Parathyroid adenoma (tissue), 2 donors: ENCODE data around the gene METTL8.

Experiments used
- H2AFZ ChIP-seq: fragments of 300-600 bp; sonication (generic); one replicate; pipeline ENCODE4 v1.7.0; 2017; ENCODE audit warnings: antibody characterized with exemption, mild to moderate bottlenecking
- H3K27ac ChIP-seq: fragments of 300-600 bp; sonication (generic); one replicate; pipeline ENCODE4 v1.7.0; 2017
- H3K27me3 ChIP-seq: fragments of 300-600 bp; sonication (generic); one replicate; pipeline ENCODE4 v1.7.0; 2017; ENCODE audit warnings: low read length; ENCODE audit not compliant: control insufficient read depth, insufficient read depth
- H3K36me3 ChIP-seq: fragments of 300-600 bp; sonication (generic); one replicate; pipeline ENCODE4 v1.7.0; 2017; ENCODE audit warnings: low read length; ENCODE audit not compliant: control insufficient read depth, insufficient read depth
- H3K4me1 ChIP-seq: fragments of 300-600 bp; sonication (generic); one replicate; pipeline ENCODE4 v1.7.0; 2017; ENCODE audit warnings: control low read depth
- H3K4me2 ChIP-seq: fragments of 300-600 bp; sonication (generic); one replicate; pipeline ENCODE4 v1.7.0; 2017; ENCODE audit warnings: low read length
- H3K4me3 ChIP-seq: fragments of 300-600 bp; sonication (generic); one replicate; pipeline ENCODE4 v1.7.0; 2017; ENCODE audit warnings: low read depth, low read length
- H3K79me2 ChIP-seq: fragments of 300-600 bp; sonication (generic); one replicate; pipeline ENCODE4 v1.7.0; 2017; ENCODE audit warnings: control low read depth
- H3K9ac ChIP-seq: fragments of 300-600 bp; sonication (generic); one replicate; pipeline ENCODE4 v1.7.0; 2017; ENCODE audit warnings: mild to moderate bottlenecking
- H3K9me3 ChIP-seq: fragments of 300-600 bp; sonication (generic); one replicate; pipeline ENCODE4 v1.7.0; 2017; ENCODE audit warnings: low read length; ENCODE audit not compliant: control insufficient read depth
- CTCF ChIP-seq: fragments of 300-600 bp; sonication (generic); IDR thresholded peaks from one replicate; pipeline ENCODE4 v1.7.0; 2017; ENCODE audit warnings: antibody characterized with exemption, mild to moderate bottlenecking
- donor health status: primary hyperparathyroidism.

Gene METTL8

GRCh38 chr2:171297956-171298355, 135.8 kb downstream of the METTL8 start:
- Histone ChIP-seq H3K36me3 (no peaks in the 10 kb centered on the region), H3K9me3 (no peaks in the 10 kb centered on the region), H3K27me3 (no peaks in the 10 kb centered on the region), H3K4me1 (no peaks in the 10 kb centered on the region), H3K9ac (no peak overlapping the region), H2AFZ (no peak overlapping the region), H3K27ac (no peak overlapping the region), H3K79me2 (no peaks in the 10 kb centered on the region), H3K4me2 (no peak overlapping the region), H3K4me3 (no peak overlapping the region)
- no peak for TF ChIP-seq CTCF

GRCh38 chr2:171294608-171295007, 139.2 kb downstream of the METTL8 start:
- Histone ChIP-seq H3K79me2 (no peaks in the 10 kb centered on the region), H3K27ac (no peak overlapping the region), H2AFZ (no peak overlapping the region), H3K4me2 (no peak overlapping the region), H3K36me3 (no peaks in the 10 kb centered on the region), H3K4me3 (no peak overlapping the region), H3K27me3 (no peaks in the 10 kb centered on the region), H3K4me1 (no peaks in the 10 kb centered on the region), H3K9ac (no peak overlapping the region), H3K9me3 (no peaks in the 10 kb centered on the region)
- TF ChIP-seq CTCF: no peak

- Histone ChIP-seq H3K36me3 (no peaks in the 10 kb centered on the region), H2AFZ (no peak overlapping the region), H3K4me1 (no peaks in the 10 kb centered on the region), H3K4me2 (no peak overlapping the region), H3K9ac (no peak overlapping the region), H3K27me3 (no peaks in the 10 kb centered on the region), H3K9me3 (no peaks in the 10 kb centered on the region), H3K4me3 (no peak overlapping the region), H3K27ac (no peak overlapping the region), H3K79me2 (no peaks in the 10 kb centered on the region)
- TF ChIP-seq CTCF: no peak
Measured at GRCh38 chr2:171293661-171294060, 140.1 kb downstream of the METTL8 start.

- Histone ChIP-seq H3K4me2 (no peak overlapping the region), H3K4me1 (no peaks in the 10 kb centered on the region), H3K9me3 (no peaks in the 10 kb centered on the region), H3K36me3 (no peaks in the 10 kb centered on the region), H3K9ac (no peak overlapping the region), H3K27ac (no peak overlapping the region), H3K79me2 (no peaks in the 10 kb centered on the region), H2AFZ (no peak overlapping the region), H3K4me3 (no peak overlapping the region), H3K27me3 (no peaks in the 10 kb centered on the region)
- no peak for TF ChIP-seq CTCF
Measured at GRCh38 chr2:171289991-171290390, 143.8 kb downstream of the METTL8 start.

GRCh38 chr2:171289316-171289715, 144.5 kb downstream of the METTL8 start:
- Histone ChIP-seq H3K9me3 (no peaks in the 10 kb centered on the region), H3K4me2 (no peak overlapping the region), H3K27me3 (no peaks in the 10 kb centered on the region), H2AFZ (no peak overlapping the region), H3K4me3 (no peak overlapping the region), H3K9ac (no peak overlapping the region), H3K27ac (no peak overlapping the region), H3K36me3 (no peaks in the 10 kb centered on the region), H3K4me1 (no peaks in the 10 kb centered on the region), H3K79me2 (no peaks in the 10 kb centered on the region)
- TF ChIP-seq CTCF: no peak
